ENCODE measurements around the gene TNPO3. TPM values are rescaled to one million over a fixed set of nuclear protein-coding genes. Genes with fewer than 3 reads are reported as not detected.
"Not testable (repeated sequence)": the region's sequence is repeated elsewhere in the genome, so short reads cannot be mapped to it uniquely, and the experiment has no call there.

TNPO3 gene
- total RNA-seq, 1 donor from 2014 or later = 52.5 TPM

- no peak for DNase-seq (ENCODE audit: low read depth)
- TF ChIP-seq CTCF (conservative IDR thresholded peaks at IDR 0.05; ENCODE audit: low read depth, low read length) = no peak
- H3K4me3 ChIP-seq (ENCODE audit: low read depth, low read length) = no peak overlapping the region
Measured at GRCh38 chr7:129007572-129007971, 47.3 kb downstream of the TNPO3 start.

- peak; percentile 59 for DNase-seq (ENCODE audit: low read depth)
- no peak overlapping the region for H3K4me3 ChIP-seq (ENCODE audit: low read depth, low read length)
- no peak for TF ChIP-seq CTCF (conservative IDR thresholded peaks at IDR 0.05; ENCODE audit: low read depth, low read length)
Measured at GRCh38 chr7:129006636-129007414, 48.1 kb downstream of the TNPO3 start.

GRCh38 chr7:129005186-129005585 is 49.7 kb downstream of the TNPO3 start:
- no peak for DNase-seq (ENCODE audit: low read depth)
- H3K4me3 ChIP-seq (ENCODE audit: low read depth, low read length) = no peak overlapping the region
- no peak for TF ChIP-seq CTCF (conservative IDR thresholded peaks at IDR 0.05; ENCODE audit: low read depth, low read length)

- no peak for TF ChIP-seq CTCF (conservative IDR thresholded peaks at IDR 0.05; ENCODE audit: low read depth, low read length)
- H3K4me3 ChIP-seq (ENCODE audit: low read depth, low read length) = no peak overlapping the region
- DNase-seq (ENCODE audit: low read depth) = no peak
Measured at GRCh38 chr7:128997181-128997580, 57.7 kb downstream of the TNPO3 start.

GRCh38 chr7:128994560-128994959 is 60.4 kb downstream of the TNPO3 start:
- not testable (repeated sequence) for DNase-seq (ENCODE audit: low read depth); H3K4me3 ChIP-seq (ENCODE audit: low read depth, low read length)

GRCh38 chr7:128993419-128993818 is 61.5 kb downstream of the TNPO3 start:
- no peak for TF ChIP-seq CTCF (conservative IDR thresholded peaks at IDR 0.05; ENCODE audit: low read depth, low read length)
- no peak overlapping the region for H3K4me3 ChIP-seq (ENCODE audit: low read depth, low read length)
- DNase-seq (ENCODE audit: low read depth) = no peak

- no peak for DNase-seq (ENCODE audit: low read depth)
- no peak for TF ChIP-seq CTCF (conservative IDR thresholded peaks at IDR 0.05; ENCODE audit: low read depth, low read length)
- H3K4me3 ChIP-seq (ENCODE audit: low read depth, low read length) = no peak overlapping the region
Measured at GRCh38 chr7:128989961-128990360, 65.0 kb downstream of the TNPO3 start.

Data from epithelial cell of proximal tubule (primary cell).